ENCODE results near the gene SECISBP2.

SECISBP2 gene

DNA sequence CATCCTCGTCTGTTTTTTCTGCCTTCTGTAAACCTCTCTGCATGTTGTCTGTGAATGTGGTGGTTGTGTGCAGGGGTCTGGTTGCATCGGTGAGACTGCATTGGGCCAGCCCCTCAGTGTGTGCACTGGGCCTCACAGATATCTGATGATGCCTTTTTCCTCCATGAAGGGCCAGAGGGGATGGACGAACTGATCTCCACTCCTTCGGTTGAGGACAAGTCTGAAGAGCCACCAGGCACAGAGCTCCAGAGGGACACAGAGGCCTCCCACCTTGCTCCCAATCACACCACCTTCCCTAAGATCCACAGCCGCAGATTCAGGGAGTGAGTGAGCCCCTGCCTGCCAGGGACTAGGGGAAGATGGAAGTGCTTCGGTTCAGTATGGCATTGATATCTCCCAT lies 31.3 kb downstream of the SECISBP2 start:
- no peak for DNase-seq

DNA sequence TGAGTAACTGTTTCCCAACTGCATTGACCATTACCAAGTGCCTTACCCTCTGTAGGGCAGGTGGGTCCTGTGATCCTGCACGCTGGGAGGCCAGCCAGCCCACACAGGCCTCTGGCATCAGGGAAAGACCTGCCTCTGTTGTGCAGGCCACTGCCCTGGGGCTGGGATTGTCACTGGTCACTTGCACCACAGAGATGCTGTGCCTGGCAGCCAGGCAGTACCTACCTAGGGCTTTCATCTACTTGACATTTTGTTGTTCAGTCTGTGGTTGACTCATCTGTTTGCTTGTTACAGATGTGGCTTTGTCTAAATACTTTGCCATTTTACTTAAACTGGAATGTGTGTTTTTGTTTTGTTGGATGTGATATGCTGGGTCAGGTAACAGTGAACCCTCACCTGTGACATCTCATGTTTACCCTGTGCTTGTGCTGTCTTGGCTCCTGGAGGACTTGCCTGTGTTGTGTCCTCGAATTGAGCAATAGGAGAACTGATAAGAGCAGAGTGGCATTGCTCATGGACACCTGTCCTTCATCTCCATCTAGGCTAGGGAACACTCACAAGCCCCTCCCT lies 32.8 kb downstream of the SECISBP2 start:
- no peak for DNase-seq

DNA sequence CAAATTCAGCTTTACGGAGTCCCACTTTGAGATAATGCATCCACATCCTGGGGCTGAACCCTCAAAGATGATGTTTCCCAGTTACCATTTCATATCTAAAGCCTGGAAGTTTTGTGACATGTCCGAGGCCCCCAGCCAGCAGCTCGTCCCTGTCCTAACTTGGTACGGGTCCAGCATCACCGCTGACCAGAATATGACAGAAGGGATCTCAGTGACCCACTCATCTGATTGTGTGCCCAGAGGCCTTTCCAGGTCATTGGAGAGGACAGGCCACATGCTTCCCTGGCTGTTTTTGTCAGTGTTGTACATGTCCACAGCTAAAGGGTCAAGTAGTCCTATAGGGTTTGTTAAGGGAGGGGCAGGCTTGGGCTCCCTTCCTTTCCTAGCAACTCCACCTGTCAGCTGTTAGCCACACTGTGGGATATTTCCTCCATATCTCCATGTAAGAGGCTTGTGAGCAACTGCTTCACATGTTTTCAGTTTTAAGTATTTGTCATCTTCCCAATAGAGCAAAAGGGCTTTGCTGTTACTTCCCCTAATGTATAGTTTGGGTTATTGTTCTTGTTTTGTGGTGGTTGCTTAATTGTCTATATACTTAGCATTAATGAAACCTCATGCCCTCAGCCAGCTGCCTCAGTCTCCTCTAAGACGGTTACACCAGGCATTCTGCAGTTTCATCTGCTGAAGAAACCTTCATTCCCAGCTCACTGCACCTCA lies 33.4 kb downstream of the SECISBP2 start:
- no peak for DNase-seq

DNA sequence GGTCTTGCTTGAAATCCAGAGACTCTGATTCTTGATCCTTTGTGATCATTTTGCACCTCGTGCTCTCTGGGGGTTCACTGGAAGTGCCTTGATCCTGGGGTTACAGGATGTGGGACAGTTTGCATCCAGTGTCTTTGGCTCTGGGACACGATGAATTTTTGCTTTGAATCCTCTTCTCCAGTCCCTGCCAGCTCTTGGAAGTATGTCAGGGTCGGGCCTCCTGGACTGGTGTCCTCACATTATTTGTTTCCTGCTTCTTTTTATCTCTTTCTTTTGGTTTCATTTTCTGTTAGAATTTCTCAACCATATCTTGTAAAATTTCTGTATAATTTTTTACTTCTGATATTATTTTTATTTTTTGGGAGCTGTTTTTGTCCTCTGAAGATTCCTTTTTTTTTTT lies 34.2 kb downstream of the SECISBP2 start:
- no peak for DNase-seq

DNA sequence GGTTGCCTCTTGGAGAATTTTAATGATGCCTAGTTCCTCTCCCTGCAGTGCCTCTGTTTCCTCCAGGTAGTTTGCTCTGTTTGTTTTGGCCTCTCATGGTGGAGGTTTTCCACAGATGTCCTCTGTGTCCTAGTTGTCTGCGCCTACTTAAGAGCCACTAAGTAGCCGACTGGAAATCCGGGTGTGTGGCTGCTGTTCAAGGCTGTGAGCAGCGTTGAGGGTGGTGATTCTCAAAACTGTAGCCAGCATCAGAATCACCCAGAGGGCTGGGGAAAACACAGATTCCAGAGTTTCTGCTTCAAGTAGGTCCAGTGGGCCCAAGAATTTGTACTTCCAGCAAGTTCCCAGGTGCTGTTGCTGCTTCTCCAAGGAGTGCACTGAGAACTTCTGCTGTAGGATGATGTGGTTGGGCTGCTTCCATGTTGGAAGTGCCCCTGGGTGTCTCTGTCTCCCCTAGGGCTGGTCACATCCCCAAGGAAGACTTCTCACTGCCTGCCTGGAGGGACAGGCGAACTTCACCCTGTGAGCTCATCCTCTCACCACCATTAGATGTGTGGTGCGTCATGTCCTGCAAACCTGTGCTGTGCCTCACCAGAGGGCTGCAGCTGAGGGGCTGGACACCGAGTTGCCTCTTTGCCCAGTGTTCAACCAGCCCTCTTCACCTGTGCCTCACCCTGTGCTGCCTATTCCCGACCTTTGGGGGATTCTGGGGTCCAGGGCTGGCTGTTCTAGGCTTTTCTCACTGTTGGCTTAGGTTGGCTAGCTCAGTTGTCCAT lies 34.8 kb downstream of the SECISBP2 start:
- DNase-seq: no peak

DNA sequence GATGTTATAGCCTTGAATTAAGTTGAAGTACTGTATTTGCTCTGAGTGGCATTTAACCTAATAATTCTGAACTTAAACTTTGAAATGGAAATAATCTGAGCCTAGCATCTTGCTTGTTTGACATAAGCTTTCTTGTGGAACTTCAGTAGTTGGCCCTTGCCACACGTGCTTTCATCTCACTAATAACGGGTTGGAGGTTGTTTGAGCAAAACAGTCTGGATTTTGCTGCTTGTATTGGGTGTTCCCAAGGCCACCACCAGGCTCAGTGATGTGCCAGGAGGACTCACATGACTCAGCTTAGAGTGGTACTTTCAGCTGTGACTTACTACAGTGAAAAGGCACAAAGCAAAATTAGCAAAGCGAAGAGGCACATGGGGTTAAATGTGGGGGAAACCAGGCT lies 35.7 kb downstream of the SECISBP2 start:
- no peak for DNase-seq

DNA sequence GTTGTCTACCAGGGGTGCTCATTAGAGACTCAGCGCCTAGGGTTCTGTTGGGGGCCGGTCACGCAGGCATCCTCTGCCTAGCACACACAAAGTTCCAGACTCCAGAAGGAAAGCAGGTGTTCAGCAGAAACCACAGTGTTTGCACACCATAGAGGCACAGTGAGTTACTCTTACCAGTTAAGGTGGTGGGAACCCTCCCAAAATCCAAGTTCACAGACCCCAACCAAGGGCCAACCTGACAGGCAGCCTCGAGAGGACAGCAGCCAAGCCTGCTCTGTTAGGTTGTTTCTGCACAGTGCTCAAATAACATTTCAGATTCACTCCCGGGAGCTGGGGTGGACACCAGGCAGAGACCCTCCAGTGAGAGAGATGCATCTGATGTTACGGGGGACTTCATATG lies 36.2 kb downstream of the SECISBP2 start:
- DNase-seq: no peak

DNA sequence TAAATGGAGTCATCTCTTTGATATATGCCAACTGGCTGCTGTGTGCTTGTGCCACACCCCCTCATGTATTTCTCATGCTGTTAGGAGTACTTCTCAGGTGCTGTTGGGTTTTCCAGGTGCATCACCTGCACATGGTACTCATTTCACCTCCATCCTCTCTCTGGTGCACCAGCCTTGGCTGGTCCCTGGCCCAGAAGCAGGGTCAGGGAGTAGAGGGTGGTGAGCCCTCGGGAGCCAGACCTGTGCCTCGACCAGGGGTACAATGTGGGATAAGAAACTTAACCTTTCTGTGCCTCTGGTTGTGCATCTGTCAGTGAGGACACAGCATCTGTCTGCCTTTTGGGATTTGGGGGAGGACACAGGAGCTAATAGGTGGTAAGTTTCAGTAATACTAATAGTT lies 38.5 kb downstream of the SECISBP2 start:
- no peak for DNase-seq

DNA sequence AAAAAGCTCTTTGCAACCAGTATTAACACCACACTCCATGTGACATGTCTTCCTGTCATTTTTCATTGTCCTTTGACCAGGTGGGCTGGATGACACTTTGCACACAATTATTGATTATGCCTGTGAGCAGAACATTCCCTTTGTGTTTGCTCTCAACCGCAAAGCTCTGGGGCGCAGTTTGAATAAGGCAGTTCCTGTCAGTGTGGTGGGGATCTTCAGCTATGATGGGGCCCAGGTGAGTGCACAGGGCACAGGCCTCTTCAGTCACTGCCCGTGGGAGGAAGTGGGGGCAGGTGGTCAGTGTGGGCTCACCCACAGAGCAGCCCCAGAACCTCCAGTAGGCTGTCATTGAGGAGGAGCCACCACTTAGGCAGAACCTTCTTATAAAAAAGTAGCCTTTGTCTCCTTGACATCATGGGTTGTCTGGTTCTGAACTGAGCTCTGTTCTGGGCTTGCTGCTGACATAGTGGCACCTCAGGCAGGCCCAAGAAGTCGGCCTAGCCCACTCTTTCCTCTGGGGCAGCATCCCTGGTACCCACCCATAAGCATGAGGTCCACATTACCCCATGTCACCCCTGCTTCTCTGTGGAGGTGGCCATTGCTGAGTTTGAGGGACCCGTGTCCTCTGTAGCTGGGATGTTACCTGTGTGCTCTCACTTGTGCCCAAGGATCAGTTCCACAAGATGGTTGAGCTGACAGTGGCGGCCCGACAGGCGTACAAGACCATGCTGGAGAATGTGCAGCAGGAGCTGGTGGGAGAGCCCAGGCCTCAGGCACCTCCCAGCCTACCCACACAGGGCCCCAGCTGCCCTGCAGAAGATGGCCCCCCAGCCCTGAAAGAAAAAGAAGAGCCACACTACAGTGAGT lies 39.3 kb downstream of the SECISBP2 start:
- no peak for DNase-seq

DNA sequence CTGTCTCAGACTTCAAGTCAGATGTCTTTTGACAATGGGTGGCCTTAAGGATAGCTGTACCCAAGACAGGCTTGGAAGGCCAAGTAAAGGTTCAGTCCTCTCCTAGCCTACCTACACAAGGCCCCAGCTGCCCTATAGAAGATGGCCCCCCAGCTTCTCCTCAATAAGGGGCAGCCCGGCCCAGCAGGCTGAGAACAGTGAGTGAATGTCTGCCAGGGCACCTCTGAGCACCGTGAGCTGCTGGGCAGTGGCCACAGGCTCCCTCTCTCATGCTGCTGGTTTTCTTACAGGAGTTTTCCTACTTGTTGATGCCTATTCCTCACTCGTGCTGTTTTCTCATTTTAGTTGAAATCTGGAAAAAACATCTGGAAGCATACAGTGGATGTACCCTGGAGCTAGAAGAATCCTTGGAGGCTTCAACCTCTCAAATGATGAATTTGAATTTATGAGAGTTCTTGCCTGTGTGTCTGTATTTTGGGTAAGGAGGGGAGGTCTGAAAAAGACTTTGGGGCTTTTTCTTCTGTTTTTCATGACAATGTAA lies 40.1 kb downstream of the SECISBP2 start:
- DNase-seq: no peak

DNA sequence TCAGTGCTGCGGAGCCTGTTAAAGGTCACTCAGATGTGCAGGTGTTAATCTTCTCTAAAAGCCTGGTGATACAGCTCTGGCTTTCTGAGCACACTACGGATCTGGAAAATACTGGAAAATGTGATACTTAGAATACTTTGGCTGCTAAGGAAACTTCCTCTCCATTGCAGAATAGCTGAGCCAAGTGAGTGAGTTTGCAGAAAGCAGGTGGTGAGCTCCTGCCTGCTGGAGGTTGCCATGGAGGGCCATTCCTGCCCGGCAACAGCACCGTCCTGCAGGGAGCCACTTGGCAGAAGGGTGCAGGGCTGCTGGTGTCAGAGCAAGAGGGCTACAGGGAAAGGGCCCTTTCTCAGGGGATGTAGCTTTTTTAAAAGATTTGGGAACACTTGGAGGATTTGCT lies 40.7 kb downstream of the SECISBP2 start:
- DNase-seq: no peak

DNA sequence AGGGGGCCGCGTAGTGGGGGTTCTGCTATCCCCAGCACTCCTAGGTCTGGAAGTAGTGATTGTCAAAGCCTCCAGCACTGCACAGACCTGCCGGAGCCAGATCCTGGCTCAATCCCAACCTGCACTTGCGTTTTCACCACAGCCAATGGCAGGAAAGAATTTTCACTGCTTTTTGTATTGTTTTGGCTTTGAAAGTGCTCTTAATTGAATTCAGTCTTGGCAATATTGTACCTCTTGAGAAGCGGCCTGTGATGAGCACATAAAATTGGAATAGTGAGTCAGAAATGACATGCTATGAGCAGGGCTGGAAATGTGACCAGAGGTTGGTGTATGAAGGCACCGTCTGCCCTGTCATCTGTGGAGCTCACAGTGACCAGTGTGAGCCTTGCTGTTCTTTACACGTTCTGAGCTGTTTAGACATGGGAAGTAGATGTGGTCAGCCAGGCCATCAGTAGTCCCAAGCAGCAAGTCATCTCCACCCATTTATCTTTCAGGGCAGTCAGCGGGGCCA lies 41.5 kb downstream of the SECISBP2 start:
- no peak for DNase-seq

DNA sequence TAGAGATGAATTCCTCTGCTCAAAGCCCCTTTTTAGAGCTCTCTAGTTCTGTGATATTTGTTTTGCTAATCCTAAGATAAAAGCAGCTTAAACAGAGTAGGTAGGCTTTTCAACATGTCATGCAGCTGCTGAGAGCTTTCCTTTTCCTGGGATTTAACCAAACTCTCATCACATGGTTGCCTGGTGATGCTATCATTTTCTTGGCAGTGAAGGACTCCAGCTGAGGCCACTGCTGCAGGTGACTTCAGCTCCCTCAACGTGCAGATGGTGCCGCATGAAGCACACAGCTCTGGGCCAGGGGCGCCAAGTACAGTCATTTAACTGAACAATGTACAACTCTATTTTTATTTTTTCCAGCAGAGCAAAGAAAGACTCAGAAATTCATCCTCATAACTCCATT lies 42.2 kb downstream of the SECISBP2 start:
- DNase-seq: no peak

DNA sequence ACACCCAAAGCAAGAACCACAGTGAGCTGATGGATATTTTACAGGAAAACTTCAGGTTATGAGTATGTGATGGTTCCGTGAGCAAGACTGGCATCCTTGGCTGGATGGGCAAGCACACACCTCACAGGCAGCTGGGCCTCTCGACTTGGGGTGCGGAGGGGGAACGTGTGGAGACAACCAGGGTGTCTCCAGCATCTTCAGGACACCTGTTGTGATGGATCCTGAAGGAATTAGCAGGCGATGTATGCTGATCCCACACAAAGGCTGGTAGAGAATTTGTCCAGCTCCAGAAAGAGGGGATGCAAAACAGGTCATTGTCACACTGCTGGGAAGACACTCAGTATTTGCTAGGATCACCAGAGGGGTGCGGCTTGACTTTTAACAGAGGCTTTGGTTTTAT lies 42.7 kb downstream of the SECISBP2 start:
- DNase-seq: no peak

DNA sequence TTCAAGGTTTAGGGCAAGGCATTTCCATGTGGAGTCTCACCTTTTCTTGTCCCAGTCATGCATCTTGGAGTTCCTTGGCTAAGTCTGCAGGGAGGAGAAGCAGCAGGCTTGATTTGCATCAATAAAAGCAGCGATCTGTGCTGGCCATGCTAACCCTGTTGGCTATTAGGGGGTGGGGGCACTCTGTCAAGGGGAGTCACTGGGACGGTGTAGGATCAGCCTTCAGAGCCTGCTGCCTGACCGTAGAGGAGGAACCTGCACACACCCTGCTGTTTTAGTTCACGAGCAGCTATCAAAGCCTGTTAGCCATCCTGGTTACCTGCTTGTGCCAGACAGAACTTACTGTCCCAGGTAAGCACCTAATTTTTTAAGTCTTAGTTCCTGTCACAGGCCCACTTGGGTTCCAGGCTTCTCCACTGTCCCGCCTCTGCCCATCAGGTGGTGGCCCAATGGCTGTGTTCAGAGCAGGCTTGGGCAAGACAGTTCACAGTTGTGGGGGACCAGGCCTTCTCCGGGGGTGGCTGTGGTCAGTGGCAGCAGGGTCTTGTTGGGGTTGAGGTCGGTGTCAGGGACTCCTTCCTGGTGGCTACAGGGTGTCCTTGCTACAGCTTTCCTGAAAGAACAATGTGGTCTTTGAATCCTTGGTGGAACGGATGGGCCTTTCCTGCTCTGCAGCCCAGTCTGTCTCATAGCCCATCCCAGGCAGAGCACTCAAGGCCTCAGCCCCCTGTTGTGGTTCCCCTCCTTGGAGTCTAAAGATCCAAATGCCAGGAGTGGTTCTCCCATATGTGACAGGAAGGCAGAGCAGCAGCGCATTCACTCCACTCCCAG lies 43.7 kb downstream of the SECISBP2 start:
- no peak for DNase-seq

DNA sequence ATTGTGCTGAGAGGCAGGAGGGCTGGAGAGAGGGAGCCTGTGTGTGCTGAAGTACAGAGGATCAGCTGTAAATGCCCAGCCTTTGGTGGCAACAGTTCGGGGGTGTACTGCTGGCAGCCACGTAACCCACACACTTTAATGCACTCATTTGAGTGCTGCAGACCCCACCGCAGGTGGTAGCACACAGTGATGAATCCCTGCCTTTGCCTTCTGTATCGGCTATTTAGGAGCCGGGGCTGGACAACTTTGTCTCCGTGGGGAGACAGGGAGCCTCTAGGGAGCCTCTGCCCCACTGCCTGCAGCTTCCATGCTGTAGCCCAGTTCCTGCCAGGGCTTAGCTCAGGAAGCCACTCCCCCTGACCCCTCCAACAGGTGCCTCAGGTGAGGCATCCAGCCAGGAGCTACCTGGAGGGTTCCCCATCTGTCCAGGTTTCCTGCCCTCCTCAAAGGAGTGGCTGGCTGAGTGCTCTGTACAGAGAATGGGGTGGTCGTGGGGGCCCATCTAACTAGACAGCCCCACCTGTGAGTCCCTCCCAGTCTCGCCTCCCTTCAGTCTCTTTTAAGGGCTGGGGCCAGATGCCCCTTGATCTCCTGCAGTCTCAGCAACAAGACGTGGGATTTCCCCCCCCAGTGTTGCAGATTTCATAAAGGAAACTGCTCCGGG lies 44.5 kb downstream of the SECISBP2 start:
- no peak for DNase-seq

DNA sequence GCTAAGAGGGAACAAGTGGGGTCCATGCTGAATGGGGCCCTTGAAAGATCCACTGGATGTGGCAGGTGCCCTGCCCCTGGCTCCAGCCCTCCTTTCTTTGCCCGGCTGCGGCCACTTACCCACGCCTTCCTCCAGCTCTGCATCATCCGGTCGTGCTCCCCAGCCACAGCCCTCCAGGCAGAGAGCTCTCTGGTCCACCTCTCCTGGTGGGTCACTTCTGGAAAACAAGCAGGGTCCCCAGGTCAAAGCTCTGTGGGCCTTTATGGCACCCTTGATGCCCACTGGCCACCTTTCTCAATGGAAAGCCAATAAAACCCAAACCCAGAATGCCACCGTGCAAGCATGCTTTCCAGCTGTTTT lies 45.0 kb downstream of the SECISBP2 start:
- no peak for DNase-seq

DNA sequence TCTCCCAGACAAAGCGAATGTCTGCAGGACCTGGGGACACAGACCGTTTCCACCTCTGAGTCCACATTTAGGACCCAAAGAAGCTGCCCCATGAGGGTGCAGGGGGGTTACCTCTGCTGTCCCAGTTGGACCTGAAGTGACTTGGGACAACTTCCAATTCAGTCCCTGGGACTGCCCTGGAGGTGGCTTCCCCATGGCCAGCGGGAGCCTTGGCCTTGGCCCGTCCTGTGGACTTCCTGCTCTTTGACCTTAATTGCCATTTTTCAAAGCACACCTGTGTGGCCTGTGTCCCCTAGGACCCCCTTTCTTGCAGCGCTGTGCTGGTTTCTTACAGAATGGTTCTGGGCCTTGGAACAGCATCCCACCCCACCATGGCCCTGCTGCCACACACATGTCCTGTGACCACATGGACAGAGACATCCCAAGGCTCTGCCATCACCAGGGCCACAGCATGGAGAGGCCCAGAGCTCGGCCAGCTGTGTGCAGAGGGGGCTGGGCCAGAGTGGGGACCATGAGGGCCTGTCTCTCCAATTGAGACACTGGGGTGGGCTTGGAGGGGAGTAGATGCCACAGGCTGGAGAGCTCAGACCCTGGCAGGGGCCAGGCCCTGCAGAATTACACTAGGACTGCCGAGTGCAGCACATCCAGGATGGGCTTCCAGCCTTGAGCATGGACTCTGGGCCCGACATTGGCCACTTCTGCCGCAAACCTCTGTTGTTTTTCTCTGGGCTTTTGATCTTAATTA lies 45.8 kb downstream of the SECISBP2 start:
- no peak for DNase-seq

DNA sequence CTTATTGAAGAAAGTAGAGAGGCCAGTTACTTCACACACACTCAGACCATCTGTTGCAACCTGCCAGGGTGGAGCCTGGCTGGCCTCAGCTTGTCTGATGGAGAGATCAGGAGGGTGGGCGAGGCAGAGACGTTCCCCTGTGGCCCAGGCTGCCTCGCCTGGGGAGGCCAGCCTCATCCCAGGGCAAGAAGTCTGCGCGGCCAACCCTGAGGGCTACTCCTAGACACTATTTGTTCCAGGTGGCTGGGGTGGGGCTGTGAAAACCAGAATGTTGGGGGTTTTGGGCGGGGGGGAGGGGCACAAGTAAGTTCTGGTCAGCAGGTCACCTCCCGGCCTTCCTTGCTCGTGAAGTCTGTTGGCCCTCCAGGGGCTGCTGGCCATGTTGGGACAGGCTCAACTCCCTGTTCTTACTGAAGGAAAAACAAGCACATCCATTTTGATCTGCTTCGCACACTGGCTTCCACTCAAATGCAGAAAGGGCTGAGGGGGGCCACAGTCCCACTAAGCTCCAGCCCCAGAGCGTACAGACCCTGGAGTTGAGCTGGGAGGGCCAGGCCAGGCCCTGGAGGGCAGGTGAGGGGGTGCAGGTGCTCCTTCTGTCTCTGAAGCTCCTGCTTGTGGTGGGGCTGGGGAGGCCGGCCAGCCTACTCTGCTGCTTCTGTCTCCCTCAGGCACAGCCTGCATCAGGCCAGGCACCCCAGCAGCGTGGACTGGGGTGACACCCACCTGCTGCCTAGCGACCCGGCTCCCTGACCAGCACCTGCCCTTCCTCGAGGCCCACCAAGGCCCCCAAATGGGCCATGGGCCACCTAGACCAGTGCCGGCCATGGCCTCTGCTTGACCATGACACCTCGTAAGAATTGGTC lies 46.6 kb downstream of the SECISBP2 start:
- no peak for DNase-seq

DNA sequence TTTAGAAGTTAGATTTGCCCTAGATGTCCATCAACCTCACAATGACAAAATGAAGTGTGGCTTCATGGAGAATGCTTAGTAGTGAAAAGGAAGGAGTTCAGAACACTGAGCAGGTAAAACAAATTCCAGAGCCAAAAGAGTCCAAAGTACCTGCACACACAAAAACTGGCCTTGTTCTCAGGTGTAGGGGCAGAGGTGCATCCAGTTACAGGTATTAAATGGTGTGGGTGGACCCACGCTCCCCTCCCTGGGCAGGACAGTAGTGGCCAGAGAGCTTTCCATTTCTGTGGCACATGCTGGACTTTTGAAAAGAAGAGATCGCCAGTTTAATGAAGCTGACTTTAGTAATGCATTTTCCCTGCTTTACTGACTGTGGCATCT lies 47.2 kb downstream of the SECISBP2 start:
- DNase-seq: no peak

All from CD4-positive, alpha-beta T cell treated with Interleukin-21 for 1 hour (primary cell).